GM19238 (cell line): ENCODE results near the gene UGT1A3.
"Not testable (repeated sequence)": the region's sequence is repeated elsewhere in the genome, so short reads cannot be mapped to it uniquely, and the experiment has no call there.

Source experiments
- DNase-seq: peaks from one replicate; pipeline ENCODE4 v3.0.0; 2011; ENCODE audit warnings: low spot score; ENCODE audit not compliant: insufficient read length

UGT1A3 gene

GRCh38 chr2:233707940-233708644 lies 20.8 kb upstream of the UGT1A3 start:
- DNase-seq, result no peak

DNA sequence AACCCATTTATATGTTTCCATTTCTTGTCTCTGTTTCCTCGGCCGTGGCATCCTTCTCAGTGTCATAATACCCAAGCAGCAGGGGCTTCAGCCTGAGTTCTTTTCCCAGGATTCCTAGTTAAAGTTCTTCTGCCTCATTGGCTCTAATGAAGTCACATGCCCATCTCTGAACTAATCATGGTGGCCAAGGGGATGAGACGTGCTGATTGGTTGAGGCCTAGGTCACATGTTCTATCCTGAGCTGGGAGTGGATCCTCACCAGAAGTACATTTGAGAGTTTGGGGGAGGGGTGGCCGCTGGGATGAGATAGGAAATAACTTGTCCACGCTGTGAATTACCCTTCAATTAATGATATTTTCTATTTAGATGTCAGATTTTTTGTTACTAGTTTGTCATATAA lies 19.9 kb upstream of the UGT1A3 start:
- DNase-seq, result no peak

DNA sequence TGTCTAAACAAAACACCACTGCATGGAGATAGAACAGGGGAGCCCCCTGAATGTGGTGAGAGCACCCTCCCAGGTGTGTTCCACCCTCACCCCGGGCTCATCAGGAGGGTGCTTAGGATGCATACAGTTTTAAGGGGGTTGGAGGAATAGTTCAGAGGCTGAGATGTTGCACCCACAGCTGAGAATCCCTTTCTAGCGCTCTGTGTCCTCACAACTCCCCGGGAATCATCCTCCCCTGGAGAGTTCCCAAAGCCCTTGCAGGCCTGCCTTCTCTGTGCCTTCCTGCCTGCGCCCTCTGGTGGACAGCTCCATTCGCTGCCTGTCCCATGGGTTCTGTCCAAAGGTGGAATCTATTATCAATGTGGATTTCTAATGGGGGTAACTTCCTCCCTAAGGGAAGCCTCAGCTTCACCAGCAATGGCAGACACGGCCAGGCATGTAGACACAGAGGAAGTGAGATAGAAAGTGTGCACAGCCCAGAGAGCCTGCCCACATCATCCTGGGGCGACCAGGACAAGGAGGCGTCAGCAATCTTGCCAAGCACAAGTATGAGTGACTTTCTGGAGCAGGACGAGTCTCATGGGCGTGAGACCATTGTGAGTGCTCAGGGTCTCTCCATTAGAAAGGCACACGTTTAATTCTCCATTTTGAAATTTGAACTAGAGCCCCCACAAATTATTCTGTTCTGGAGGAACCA lies 17.4 kb upstream of the UGT1A3 start:
- DNase-seq, result peak; percentile 36

- DNase-seq, result no peak
These were observed 16.1 kb upstream of the UGT1A3 start, which contains the start of gene UGT1A5 for GRCh38 chr2:233712611-233713261. UGT1A5 (plus strand) TSS chr2:233712907; CDS start chr2:233712992, 85 bp downstream.

DNA sequence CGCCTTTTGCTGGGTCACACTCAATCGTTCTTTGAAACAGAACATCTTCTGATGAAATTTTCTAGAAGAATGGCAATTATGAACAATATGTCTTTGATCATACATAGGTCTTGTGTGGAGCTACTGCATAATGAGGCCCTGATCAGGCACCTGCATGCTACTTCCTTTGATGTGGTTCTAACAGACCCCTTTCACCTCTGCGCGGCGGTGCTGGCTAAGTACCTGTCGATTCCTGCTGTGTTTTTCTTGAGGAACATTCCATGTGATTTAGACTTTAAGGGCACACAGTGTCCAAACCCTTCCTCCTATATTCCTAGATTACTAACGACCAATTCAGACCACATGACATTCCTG lies 15.6 kb upstream of the UGT1A3 start:
- no peak for DNase-seq

DNA sequence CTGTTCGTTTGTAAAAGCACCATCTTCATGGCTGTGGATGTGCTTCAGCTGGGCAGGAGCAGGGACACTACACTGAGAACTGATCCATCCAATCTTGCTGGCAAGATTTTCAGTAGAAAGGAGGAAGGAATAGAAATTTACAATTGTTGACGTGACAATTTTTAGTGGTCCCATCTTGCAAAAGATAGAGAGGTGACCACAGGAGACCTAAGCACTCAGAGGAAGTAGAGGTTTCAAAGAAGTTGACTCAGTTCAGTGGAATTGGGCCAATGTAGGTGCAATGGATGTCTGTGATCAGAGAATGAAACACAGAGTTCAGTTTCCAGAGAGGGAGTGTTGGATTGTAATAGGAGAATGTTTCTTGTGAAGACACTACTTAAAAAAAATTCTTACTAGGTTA lies 14.7 kb upstream of the UGT1A3 start:
- no peak for DNase-seq

GRCh38 chr2:233718552-233718951 lies 10.3 kb upstream of the UGT1A3 start, which contains the start of gene UGT1A4:
UGT1A4 (plus strand) TSS chr2:233718736; CDS start chr2:233718821, 85 bp downstream.
- no peak for DNase-seq

DNA sequence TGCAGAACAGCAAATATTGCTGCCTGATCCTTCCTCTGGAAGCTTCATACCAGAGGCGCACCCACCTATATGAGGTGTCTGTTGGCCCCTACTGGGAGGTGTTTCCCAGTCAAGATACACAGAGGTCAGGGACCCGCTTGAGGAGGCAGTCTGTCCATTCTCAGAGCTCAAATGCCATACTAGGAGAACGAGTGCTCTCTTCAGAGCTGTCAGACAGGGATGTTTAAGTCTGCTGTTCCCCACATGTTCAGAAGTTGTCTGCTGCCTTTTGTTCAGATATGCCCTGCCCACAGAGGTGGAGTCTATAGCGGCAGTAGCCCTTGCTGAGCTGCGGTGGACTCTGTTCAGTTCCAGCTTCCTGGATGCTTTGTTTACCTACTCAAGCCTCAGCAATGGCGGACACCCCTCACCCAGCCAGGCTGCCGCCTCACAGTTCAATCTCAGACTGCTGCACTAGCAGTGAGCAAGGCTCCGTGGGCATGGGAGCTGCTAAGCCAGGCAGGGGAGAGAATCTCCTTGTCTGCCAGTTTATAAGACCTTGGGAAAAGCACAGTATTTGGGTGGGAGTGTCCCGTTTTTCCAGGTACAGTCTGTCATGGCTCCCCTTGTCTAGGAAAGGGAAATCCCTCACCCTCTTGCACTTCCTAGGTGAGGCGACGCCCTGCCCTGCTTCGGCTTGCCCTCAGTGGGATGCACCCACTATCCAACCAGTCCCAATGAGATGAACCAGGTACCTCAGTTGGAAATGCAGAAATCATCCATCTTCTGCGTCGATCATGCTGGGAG lies 8.2 kb downstream of the UGT1A3 start:
- not testable (repeated sequence) for DNase-seq

DNA sequence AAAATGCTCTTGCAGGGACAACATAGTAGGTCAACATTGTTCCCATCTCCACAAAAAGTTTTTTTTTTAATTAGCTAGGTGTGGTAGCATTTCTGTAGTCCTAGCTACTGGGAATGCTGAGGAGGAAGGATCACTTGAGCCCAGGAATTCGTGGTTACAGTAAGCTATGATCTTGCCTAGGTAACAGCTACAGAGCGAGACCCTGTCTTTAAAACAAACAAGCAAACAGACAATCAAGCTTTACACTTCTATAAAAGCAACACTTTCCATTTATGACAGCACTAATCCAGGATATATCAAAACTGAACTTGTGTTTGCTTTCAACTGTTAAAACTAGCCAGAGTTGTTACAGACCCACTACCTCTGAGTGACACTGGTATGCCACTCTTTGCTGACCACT lies 12.0 kb downstream of the UGT1A3 start:
- no peak for DNase-seq

- no peak for DNase-seq
These were observed 14.8 kb downstream of the UGT1A3 start for GRCh38 chr2:233743464-233744259.

- no peak for DNase-seq
These were observed 16.4 kb downstream of the UGT1A3 start for GRCh38 chr2:233745073-233745755.

GRCh38 chr2:233745838-233746237 lies 17.0 kb downstream of the UGT1A3 start:
- DNase-seq, result not testable (repeated sequence)

GRCh38 chr2:233746475-233747282 lies 17.8 kb downstream of the UGT1A3 start:
- no peak for DNase-seq

DNA sequence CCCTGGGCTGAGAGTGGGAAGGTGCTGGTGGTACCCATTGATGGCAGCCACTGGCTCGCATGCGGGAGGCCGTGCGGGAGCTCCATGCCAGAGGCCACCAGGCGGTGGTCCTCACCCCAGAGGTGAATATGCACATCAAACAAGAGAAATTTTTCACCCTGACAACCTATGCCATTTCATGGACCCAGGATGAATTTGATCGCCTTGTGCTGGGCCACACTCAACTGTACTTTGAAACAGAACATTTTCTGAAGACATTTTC lies 18.4 kb downstream of the UGT1A3 start:
- DNase-seq, result no peak

DNA sequence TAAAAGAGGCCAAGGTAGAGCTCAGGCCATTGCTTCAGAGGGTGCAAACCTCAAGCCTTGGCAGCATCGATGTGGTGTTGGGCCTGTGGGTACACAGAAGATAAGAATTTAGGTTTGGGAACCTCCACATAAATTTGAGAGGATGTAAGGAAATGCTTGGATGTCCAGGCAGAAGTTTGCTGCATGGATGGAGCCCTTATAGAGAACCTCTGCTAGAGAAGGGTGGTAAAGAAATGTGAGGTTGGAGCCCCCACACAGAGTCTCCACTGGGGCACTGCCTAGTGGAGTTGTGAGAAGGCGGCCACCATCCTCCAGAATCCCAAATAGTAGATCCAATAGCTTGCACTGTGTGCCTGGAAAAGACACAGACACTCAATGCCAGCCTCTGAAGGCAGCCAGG lies 21.8 kb downstream of the UGT1A3 start:
- DNase-seq, result not testable (repeated sequence)

- DNase-seq, result not testable (repeated sequence)
These were observed 22.6 kb downstream of the UGT1A3 start for GRCh38 chr2:233751212-233752009.

DNA sequence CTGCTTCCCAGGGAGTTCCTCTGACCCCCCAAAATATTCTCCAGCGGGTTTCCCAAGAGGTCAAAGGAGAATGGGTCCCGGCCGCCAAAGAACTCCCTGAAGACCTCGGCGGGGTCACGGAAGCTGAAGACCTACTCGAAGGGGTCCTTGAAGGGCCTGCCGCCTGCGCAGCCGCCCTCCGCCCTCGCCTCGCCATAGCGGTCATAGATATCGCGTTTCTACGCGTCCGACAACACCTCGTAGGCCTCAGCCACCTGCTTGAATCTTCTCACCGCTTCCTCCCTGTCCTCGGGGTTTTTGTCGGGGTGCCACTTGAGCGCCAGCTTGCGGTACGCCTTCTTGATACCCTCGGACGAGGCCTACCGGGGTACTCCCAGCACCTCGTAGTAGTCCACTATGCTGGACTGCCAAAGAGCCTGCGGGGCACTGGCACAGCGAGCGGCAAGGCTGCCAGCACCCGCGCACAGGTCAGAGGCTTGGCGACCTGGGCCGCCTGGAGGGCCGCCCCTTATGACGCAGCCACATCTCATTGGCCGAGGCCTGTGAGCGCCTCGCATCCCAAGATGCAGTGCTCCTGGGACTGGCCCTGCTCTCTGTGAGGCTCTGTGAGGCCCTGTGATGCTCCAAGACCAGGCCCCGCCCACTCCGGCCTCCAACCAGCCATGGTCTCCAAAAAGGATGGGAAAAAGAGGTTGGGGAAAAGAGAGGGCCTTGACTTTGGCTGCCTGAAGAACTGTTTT lies 26.2 kb downstream of the UGT1A3 start:
- no peak for DNase-seq

GRCh38 chr2:233756429-233757081 lies 27.7 kb downstream of the UGT1A3 start:
- no peak for DNase-seq
